ENCODE measurements around the gene LYPD6.

LYPD6 gene

DNA sequence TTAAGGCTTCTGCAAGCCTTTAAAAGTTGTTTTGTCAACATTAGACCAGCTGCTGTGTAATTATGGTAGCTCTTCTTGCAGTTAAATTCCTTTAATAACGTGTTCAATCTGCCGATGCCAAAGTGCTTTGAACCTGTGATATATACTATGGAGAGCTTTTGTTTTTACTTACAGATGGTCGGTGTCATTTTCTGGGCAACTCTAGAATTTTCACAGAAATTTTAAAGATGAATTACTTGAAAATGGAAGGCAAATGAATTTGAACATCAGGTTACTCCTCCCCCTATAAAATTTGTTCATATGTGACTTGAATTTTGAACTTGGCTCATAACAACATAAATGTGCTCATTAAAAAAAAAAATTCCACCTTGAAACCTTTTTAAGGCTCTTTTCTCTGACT, 23.0 kb downstream of the LYPD6 start:
- no peak for DNase-seq

DNA sequence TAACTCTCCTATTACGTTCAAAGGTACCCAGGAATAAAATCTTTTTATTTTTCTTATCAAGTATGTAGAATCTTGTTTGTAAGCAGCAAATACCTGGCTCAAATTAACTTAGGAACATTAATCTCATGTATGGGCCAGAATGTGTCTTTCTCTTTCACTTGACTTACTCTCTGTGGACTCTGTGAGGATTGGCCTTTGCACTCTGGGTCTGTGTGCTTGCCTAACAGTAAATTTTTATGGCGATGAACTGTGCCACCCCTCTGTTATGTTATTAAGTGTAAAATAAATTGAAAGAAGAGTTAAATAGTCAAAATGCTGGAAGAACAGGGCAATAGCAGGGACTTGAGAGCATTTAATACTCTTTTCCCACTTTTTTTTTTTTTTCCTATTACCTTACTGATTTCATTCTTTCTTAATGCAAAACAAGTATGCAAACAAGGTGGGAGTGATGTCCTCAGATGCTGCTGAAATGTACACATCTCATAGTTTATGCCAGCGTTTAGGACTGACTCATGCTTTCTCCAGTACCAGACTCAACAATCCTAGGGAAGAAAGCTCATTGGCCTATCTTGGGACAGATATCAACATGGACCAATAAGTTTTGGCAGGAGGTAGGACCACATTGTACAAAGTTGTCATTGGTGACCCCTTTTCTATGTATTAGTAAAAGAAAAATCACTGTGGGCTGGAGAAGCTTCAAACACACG, 25.5 kb downstream of the LYPD6 start:
- DNase-seq, result no peak

DNA sequence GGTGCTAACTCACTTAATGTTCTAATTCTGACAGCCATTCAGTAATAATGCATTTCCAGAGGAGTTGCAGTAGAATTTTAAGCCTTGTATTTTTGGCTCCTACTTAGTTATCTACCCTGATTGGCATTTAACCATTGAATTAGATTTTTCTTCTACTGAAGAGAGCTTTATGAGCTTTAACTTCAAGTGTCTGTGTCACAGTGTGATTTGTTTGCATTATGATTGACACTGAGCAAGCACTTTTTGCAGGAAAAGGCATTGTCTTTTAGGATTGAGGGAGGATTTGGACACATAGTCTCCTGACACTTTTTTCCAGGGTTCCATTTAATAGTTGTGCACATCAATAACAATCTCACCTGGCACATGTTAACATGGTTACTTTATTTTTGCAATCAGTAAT, 26.7 kb downstream of the LYPD6 start:
- no peak for DNase-seq

DNA sequence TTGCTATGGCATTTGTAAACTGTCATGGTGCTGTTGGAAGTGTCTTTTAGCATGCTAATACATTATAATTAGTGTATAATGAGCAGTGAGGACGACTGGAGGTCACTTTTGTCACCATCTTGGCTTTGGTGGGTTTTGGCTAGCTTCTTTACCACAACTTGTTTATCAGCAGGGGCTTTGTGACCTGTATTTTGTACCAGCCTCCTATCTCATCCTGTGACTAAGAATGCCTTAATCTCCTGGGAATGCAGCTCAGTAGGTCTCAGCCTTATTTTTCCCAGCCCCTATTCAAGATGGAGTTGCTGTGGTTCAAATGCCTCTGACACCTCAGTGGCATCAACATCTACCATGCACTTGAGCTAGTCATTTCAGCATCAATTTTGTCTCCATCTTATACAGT, 29.7 kb downstream of the LYPD6 start:
- no peak for DNase-seq

DNA sequence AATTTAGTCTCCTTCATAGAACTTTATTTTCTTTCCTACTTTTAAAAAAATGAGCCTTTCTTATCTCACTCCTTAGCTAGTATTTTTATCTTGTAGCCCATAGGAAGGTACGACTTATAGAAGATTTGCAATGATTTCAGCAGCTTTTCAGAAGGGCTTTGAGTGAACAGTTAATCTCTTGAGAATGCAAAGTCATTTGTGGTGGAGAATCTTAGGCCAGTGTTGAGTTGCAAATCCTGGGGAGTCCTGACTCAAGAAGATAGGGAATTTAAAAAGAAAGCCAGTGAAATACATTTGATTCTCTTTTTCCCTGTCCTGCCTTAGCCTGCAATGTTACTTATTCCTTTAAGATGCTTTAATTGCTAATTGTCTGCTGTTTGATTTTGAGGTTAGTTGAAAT, 33.6 kb downstream of the LYPD6 start:
- no peak for DNase-seq

DNA sequence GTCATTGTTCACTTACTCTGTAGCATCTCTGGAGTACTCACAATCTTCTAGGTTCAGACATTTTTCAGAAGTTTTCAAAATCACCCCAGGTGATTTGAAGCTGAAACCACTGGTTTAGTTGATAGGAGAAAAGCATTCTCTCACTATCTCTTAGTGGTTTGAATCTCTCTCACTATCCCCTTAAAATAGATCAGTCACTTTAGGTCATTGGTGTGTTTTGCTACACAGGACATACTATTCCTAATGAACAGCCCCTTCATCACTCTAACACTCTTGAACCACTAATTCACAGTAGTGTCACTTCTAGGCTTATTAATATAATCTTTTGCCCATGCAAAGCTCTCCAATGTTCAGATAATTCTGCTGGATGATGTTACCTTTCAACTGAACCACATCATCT, 34.5 kb downstream of the LYPD6 start:
- DNase-seq, result no peak

DNA sequence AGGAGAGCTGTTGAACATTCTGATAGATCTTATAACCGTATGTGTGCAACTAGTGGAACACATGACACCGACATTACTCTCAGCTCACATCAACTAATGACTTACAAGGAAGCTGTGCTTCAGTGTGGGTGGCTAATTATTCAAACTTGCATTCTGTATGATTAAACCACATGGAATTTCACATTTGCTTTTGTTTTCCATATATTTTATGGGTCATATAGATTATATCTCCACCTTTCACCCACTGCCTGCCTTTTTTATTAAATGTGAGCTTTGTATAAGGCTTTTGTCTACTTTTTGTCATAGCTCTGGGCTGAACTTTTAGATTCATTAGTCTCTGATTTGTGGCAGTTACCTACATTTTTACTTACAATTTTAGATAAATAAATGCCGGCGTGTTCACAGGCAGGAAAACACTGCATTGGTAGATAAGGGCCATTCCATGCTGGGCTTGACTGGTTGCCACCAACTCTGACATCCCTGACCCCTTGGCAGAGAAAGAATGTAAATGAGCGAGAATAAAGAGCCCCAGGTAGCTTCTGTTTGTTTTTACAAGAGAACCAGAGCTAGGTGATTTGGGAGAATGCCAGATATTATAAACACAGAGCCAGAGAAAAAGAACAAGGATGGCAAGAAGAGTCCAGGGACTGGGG, 35.7 kb downstream of the LYPD6 start:
- DNase-seq, result no peak

DNA sequence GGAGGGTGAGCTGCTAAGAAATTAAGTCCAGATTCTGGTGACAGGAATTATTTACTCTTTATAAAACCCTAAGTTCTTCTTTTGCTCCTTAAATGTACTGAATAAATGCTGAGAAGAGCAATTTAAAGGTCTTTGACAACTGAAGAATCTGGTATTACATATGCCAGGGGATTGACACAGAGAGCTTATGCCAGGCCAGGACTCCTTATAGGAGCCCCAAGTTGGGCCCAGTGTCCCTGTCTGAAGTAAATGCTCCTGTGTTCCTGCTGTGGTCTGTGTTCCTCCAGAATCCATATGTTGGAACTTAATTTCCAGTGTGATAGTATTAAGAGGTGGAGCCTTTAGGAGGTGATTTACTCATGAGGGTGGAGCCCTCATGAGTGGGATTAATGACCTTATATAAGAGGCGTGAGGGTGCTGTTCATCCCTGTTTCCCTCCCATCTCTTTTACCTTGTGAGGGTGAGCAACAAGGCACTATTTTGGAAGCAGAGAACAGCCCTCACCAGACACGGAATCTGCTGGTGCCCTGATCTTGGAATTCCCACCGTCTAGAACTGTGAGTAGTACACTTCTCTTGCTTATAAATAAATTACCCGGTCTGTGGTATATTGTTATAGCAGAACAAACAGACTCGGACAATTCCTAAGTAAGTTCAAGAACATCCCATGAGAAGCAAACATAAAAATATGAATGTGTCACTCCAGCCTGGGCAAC, 39.8 kb downstream of the LYPD6 start:
- DNase-seq, result no peak

DNA sequence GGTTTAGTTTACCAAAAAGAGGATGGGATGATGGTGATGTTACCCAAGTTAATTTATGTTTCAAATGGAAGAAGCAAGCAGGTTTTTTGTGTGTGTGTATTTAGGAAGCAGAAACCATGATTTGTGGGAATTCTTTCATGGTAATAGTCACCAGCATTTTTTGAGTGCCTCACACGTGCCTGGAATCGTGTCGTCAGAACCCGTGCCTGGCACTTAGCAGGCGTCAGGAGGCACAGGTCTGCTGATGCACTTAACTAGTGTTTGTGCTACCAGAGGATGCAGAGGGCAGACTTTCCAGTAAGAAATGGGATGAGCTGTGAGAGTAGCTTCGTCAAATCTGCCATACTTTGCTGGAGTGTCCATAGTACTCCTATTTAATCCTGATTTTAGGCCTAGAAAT, 41.1 kb downstream of the LYPD6 start:
- no peak for DNase-seq

DNA sequence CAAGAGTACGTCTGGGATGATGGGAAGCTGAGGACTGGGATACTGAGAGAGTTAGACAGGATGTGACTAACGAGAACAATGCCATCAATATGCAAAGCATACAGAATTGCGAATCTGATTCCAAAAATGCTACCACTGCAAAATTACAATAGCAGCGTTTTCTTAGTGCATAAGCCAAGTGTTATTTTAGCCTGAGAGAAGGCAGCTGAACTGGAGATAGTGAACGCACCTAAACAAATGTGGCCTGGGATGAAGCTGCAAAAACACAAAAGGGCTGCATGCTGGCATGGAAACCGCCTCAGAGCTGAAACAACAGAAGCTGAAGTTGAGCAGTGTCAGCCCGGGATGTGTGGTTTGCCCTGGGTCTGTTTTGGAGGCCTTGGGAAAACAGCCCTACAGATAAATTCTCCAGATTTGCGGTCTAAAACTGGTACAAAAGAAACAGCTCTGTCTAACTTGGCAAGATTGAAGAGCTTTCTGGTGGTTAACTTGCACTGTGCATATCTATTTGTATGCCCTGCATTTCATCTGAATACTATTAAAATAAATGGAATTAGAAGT, 45.5 kb downstream of the LYPD6 start:
- no peak for DNase-seq

DNA sequence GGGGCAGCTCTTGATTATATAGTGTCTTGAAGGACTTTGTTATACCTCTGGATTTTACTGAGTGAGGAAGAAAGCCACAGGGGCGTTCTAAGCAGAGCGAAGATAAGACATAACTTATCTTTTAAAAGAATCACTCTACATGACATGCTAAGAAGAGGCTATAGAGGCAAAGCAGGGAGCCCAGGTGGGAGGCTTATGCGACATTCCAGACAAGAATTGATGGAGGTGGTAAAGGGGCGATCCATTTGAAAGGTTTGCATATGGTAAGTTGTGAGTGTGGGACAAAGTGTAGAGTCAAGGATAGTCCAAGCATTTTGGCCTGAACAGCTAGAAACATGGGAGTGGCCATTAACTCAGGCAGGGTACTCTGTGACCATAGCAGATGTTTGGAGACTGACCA, 49.8 kb downstream of the LYPD6 start:
- DNase-seq, result no peak

DNA sequence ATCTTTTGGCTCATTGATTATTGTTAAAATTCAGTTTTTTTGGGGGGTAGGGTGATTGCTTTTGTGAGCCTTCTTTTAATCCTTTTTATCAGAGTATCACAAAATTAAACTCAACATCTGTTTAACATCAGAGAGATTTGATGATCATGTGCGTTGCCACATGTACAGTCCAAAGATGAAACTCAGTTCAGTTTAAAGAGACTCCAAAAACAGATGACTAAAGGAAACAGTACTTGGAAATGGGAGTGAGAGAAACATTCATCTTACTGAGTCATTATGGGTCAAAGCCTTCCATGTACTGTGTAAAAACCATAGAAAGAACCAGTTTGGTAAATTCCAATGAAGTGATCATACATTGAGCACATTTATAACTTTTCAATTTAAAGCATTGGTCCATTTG, 53.0 kb downstream of the LYPD6 start:
- DNase-seq, result no peak

DNA sequence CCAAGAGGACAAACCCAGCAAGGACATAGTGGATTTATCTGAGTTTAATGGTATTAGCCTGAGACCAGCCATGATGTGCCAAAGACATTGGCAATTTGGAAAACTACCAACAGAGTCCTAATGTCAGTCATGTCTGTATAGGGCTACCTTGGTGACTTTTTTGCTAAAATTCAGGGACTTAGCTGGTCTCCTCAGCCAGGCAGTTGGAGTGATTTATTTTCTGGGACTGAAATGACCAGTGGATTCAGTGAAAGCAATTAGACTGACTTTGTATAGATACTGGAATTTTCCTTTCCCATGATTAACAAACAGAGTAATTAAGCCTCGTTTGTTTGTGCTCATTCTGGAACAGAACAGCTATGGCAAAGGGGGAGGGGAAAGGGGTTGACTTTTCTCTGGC, 55.0 kb downstream of the LYPD6 start:
- DNase-seq, result no peak

DNA sequence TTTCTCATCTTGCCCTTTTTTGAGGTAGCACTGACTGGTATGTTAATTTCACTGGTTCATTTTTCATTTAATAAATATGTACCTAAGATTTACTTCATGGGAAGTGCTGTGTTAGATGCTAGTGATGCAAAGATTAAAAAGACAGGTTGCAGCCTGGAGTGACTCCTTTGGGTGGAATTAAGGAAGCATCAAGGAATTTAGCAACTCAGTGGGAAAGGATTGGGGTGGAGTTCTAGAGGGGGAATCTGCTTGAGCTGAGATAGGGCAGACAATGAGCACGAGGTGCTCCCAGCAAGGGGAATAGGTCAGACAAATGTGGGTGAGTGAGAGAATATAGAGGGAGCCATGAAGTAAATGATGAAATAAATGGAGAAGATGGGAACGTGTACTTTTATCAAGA, 57.0 kb downstream of the LYPD6 start:
- no peak for DNase-seq

DNA sequence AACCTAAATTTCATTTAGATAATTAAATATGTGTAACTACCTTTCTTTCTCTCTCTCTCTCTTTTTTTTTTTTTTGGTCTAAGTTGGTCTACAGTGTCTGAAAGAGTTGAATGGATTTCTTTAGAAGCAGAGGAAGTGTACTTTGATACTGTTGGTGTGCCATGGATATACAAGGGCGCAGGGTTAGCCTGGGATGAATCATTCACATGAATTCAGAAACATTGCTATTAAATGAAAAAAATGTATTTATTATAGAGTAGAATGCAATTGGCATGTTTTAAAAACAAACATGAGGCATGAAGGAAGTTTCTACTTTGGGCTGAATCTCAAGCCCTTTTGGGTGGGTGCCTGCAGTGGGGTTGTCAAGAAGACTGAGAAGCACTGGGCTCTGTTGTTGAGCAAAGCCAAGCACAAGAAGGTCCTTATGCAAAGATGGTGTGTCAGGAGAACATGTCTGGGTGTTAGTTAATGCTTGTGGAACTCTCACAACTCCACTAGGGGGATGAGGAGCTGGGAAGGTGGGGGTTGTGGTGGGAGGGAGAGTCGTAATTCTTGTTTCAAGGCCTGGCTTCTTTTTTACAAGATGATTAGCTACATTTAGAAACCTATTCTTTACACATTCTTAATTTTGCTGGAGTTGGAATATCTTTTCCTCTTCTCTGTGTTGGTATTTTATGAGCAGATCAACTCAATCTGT, 57.9 kb downstream of the LYPD6 start:
- DNase-seq, result no peak

DNA sequence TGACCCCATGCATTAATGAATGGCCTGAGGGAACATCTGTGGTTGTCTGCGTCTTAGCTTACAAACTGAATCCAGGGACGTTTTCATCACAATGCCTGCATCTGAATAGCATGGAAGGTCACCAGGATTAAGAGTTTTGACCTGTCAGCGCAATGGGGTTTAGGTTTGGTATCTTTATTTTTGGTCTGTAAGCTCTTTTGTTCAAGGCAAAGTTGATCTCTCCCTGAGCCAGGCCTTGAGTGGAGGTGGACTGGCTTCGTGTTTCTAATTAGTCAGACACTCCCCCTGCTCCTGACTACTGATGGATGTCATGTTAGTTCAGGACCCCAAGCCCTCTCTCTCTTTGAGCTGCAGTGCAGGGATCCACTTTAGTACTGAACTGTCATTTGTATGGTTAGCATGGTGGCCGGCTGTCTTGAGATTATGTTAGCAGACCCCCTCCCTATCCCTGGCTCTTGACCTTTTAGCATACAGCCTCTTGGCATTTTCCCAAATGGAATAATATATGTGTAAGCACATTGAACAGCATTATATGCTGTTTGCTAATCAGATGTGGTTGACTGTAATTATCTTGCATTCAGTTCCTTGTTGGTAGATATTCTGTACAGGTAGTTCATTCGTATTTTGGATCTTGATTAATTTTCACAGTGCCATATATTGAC, 59.2 kb downstream of the LYPD6 start:
- DNase-seq, result no peak

DNA sequence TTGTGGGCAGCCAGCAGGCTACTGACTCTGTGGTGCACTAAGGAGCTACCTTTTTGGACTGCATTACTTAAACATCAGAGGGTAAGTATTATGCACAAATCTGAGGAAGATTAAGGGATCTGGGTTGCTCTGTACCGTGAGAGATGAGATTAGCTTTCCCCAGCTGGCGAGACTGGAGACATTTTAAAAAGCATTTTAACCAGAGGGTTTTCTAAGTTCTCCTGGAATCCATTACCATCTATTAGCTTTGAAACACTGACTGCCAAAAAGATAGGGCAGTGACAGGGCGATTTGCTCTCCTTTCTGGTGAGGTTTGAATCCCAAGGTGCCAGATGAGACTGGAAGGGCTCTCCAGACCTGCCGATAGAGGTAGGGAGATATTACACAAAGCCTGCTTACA, 63.2 kb downstream of the LYPD6 start:
- no peak for DNase-seq

DNA sequence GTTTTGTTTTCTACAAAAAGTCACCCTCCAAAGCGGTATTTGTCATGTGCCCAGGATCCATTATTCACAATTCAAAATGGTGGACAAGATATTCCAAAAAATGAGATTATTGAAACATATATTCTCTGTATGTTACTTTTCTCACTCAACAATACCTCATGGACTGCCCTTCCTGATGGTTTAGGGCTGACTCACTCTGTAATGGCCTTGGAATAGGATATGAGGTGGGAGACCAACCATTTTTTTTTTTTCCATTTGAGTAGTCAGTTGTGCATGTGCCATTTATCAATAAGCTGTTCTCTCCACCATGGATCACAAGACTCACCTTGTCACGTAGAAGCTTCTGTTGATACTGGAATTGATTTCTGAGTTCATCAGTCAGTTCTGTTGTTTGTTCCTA, 64.5 kb downstream of the LYPD6 start:
- DNase-seq, result no peak

DNA sequence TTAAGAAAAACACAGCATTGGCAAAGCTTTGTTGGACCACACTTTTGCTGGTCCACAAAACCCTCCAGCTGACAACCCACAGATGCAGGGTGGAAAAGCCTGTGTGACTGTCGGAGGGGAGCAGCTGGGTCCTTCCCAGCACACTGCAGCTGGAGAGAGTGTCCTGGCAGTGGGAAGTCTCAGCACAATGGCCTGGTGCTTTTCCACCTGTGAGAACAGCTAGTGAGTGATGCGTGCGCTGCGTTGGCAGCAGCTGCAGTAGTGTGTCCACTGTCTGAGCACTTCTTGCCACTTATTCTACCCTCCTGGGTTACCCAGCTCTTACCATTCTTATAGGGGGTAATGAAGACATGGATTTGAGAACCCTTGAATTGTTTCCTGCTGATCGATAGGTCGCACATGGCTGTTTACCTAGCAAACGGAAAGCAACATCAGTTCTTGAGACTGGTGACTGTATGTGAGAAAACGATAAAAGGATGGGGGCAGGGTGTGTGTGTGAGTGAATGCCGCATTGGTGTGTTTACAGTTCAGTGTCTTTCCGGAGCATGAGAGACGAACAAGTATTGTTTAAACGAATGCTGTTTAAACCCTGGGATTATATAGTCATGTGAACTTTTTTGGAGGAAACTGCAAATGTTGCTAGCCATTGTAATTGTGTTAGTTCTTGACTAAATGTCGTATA, 69.7 kb downstream of the LYPD6 start:
- DNase-seq, result no peak

DNA sequence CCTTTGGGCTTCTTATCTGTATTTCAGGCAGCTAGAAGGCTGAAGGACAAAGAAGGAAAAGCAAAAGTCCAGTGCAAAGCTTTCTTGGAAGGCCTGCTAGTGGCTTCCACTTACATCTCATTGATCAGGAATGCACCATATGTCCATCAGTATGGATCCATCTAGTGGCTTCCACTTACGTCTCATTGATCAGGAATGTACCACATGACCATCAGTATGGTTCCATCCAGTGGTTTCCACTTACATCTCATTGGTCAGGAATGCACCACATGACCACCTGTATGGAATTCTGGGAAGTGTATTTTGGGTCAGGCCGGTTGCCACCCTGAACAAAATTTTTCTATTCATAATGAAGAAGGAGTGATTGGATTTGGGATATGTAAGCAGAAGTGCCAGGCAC, 70.6 kb downstream of the LYPD6 start:
- DNase-seq, result no peak

DNA sequence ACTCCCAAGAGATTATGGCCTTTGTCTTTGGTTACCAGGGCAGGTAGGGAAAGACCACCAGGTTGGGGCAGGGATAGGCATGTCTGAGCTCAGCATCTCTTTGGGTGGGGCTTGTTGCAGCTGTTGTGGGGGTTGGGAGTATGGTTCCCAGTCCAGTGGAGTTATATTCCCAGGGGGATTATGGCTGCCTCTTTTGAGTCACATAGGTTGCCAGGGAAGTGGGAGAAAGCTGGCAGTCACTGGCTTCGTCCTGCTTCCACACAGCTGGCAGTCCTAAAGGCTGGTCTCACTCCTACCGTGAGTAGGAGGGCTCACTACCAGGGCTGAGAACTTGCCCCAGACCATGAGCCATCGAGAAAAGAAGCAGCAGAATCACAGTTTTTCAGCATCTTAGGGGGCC, 79.1 kb downstream of the LYPD6 start:
- no peak for DNase-seq
